ENCODE data around the gene SELENOO. TPM values are rescaled to one million over a fixed set of nuclear protein-coding genes. Genes with fewer than 3 reads are reported as not detected.

SELENOO gene
- total and polyA plus RNA-seq, 2 of the 13 experiments (the other 11 are each of a cell fraction or from before 2014, with no cell fraction given), result 14.4 to 19.0 TPM

GRCh38 chr22:50252082-50253045 lies 51.6 kb downstream of the SELENOO start (continued):
- TF ChIP-seq ZFP41 (CRISPR knock-in tag; IDR thresholded peaks at IDR 0.05; ENCODE audit: borderline replicate concordance), result no peak

GRCh38 chr22:50253046-50253915 lies 52.5 kb downstream of the SELENOO start:
- Histone ChIP-seq H3K36me3 (replicated peaks in 1 of 2; ENCODE audit: control insufficient read depth in 1 of 2, insufficient read depth in 2 of 2, low read length in 2 of 2) (peaks cover 3% of the 10 kb centered on the region in 2 experiments; a peak in 1 of 5 replicates), H3K27me3 (ENCODE audit: control insufficient read depth in 1 of 2, insufficient read depth in 2 of 2, low read length in 2 of 2) (no peaks in the 10 kb centered on the region), H3K79me2 (ENCODE audit: insufficient read depth, low read length) (peaks cover 3% of the 10 kb centered on the region), H3K4me1 (ENCODE audit: insufficient read depth, low read length) (peaks cover 40% of the 10 kb centered on the region), H4K20me1 (ENCODE audit: insufficient read depth, low read length) (no peaks in the 10 kb centered on the region), H2AFZ (ENCODE audit: low read length) (no peak overlapping the region), H3K9me3 (ENCODE audit: low read length) (no peaks in the 10 kb centered on the region), H3K9ac (ENCODE audit: insufficient read depth, low read depth, low read length) (no peak overlapping the region), H3K27ac (ENCODE audit: extremely low read length, insufficient read depth, low read length) (no peak overlapping the region), H3K4me3 (replicated peaks in 1 of 3; ENCODE audit: insufficient read depth in 1 of 3, low read depth in 2 of 3, low read length in 3 of 3) (no peak overlapping the region), H3K4me2 (ENCODE audit: low read depth, low read length) (no peak overlapping the region)
- CTCF ChIA-PET (ENCODE audit: low intra/inter-chr PET ratio, low total read pairs), result interaction anchor here (2.0 kb wide), 1 partner anchor 89 kb away, joined by 11 read pairs; the partner anchor contains the start of gene PPP6R2
- in situ Hi-C loops (cut with HindIII; ENCODE audit: extremely low pct_ligation_motif_present, low pct_unique_long_range_greater_than_20kb) (no loop called here), intact Hi-C loops (cut with micrococcal nuclease; ENCODE audit: unreplicated experiment) (no loop called here)
- no TSS peak for BruUV-seq (replicated peaks)
- FAIRE-seq, result no peak
- no peak for ATAC-seq
- no peak for DNase-seq (ENCODE audit: low spot score)
- TF ChIP-seq ZBED4 (CRISPR knock-in tag; IDR thresholded peaks at IDR 0.05; ENCODE audit: borderline replicate concordance) (no peak), PBX2 (CRISPR knock-in tag; IDR thresholded peaks at IDR 0.05) (no peak)
- 87% methylated on average over 10 of the region's 22 CpGs for WGBS (ENCODE audit: low lambda C conversion rate)
- POLR2A ChIA-PET, result interaction anchor here (0.6 to 1.5 kb wide), 7 partner anchors 8 to 178 kb away, joined by 3 to 5 read pairs (median 3); partner anchors contain the start of genes MAPK12 and TUBGCP6

Measured in HepG2 (cell line).